Activated naive CD8-positive, alpha-beta T cell treated with anti-CD3 and anti-CD28 coated beads, Interleukin-2, amount 10 ng/mL, durations not matched to agents 7 days and 5 days (primary cell): ENCODE measurements around the gene LYPD6B. TPM values are rescaled to one million over a fixed set of nuclear protein-coding genes. Genes with fewer than 3 reads are reported as not detected.

ENCODE experiments used
- ATAC-seq: fragments of 150-1000 bp; cut with Tn5 transposase; one replicate; pipeline ENCODE4 v1.10.0; 2021; ENCODE audit warnings: low read depth, moderate library complexity
- POLR2A ChIA-PET: fragments of 350-600 bp; sonication (Branson Sonifier 250); formaldehyde crosslinking; loops from one replicate; lab custom pipeline; 2021; ENCODE audit warnings: antibody characterized with exemption; lab: Charles Lee
- DNase-seq: peaks from one replicate; pipeline ENCODE4 v3.0.0; 2021
- H3K27ac Mint-ChIP-seq: one replicate; pipeline ENCODE4 v1.8.0; 2022; ENCODE audit warnings: mild to moderate bottlenecking, mixed read lengths
- H3K27me3 Mint-ChIP-seq: one replicate; pipeline ENCODE4 v1.8.0; 2022; ENCODE audit warnings: mild to moderate bottlenecking, moderate library complexity, mixed read lengths
- H3K36me3 Mint-ChIP-seq: one replicate; pipeline ENCODE4 v1.8.0; 2021; ENCODE audit warnings: mild to moderate bottlenecking, mixed read lengths
- H3K4me1 Mint-ChIP-seq: one replicate; pipeline ENCODE4 v1.8.0; 2021; ENCODE audit warnings: mixed read lengths
- H3K4me3 Mint-ChIP-seq: one replicate; pipeline ENCODE4 v1.8.0; 2022; ENCODE audit warnings: mild to moderate bottlenecking, moderate library complexity, mixed read lengths
- H3K9me3 Mint-ChIP-seq: one replicate; pipeline ENCODE4 v1.8.0; 2021; ENCODE audit warnings: mixed read lengths
- total RNA-seq, 2 experiments: library from RNA; stranded (reverse); gene quantifications; one replicate each; pipeline ENCODE4 v1.2.3, GENCODE V29; 2021

Gene LYPD6B
- not detected for total RNA-seq

DNA sequence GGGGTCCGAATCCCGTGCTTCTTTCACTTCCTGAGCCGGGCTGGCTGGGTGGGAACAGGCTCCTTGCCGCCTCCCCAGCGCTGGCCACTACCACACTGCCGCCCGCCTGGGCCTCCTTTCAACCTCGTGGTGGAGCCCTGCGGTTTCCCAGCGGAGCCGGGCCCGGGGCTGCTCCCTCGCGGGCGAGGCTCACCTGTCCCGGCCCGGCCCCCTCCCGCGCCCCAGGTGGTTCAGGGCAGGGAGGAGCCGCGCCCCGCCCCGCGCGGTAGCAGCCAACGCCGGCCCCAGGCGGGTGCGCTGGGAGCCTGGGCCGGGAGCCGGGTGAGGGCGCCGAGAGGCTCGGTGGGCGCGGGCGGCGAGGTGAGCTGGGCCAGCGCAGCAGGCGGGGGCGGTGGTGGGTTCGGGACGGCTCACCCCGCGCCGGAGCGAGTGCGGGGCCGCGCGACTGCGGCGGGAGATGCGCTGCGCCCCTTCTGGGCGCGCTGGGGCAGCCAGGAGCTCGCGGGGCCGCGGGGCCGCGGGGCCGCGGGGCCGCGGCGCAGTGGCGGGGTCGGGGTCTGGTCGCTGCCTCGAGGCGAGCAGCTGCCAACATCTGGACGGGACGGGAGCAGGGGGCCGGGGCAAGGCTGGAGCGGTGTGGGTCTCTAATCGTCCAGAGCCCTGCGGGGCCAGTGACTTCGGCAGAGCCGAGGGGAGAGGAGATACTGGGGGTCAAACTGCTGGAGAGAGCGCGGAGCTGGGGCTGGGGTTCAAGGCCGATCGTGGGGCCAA lies at the start of gene LYPD6B:
LYPD6B (plus strand) TSS at position 258 of the 771 bp plus-strand sequence. CDS start 92,250 bp downstream, outside the sequence.
- Mint-ChIP-seq H3K27me3 (peaks cover 54% of the 10 kb centered on the region), H3K4me1 (no peaks in the 10 kb centered on the region), H3K36me3 (no peaks in the 10 kb centered on the region), H3K9me3 (no peaks in the 10 kb centered on the region), H3K27ac (no peak within 1 kb of the TSS), H3K4me3 (peak within 1 kb of the TSS; percentile 39)
- POLR2A ChIA-PET, result no interaction called here
- peak; percentile 64 for ATAC-seq
- DNase-seq, result no peak

- no peak overlapping the region for H3K4me3 Mint-ChIP-seq
These were observed 48.5 kb upstream of the LYPD6B start for GRCh38 chr2:148989882-148990493.

GRCh38 chr2:148990968-148991367 lies 47.5 kb upstream of the LYPD6B start:
- Mint-ChIP-seq H3K36me3 (peaks cover 6% of the 10 kb centered on the region), H3K9me3 (no peaks in the 10 kb centered on the region), H3K27me3 (no peaks in the 10 kb centered on the region), H3K27ac (no peak overlapping the region), H3K4me3 (no peak overlapping the region), H3K4me1 (peaks cover 5% of the 10 kb centered on the region)
- DNase-seq (no peak), ATAC-seq (no peak)
- POLR2A ChIA-PET, result no interaction called here

More at GRCh38 chr2:148989882-148990493, 48.5 kb upstream of the LYPD6B start:
- Mint-ChIP-seq H3K9me3 (no peaks in the 10 kb centered on the region), H3K27ac (no peak overlapping the region), H3K27me3 (no peaks in the 10 kb centered on the region), H3K36me3 (peaks cover 6% of the 10 kb centered on the region), H3K4me1 (peaks cover 5% of the 10 kb centered on the region)
- DNase-seq (no peak), ATAC-seq (no peak)
- POLR2A ChIA-PET, result no interaction called here

DNA sequence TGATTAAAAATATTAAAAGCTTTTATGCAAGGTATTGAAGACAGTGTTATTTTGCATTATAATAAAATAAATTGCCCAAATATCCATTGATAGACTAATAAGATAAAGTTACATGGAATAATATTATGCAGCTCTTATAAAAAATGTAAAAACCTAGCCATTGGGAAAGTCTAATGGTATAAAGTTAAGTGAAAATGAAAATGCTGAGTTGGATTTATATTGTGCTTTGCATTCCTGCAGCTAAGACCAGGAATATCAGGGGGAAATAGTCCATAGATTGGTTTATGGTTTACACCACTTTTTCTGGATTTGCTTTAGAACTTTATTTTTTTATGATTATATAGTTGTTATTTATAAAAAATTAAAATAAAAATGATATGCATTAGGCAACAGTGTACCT lies 46.1 kb upstream of the LYPD6B start:
- POLR2A ChIA-PET, result no interaction called here
- peaks cover 6% of the 10 kb centered on the region for H3K36me3 Mint-ChIP-seq
- H3K4me3 Mint-ChIP-seq, result no peak overlapping the region
- H3K27me3 Mint-ChIP-seq, result no peaks in the 10 kb centered on the region
- ATAC-seq (no peak), DNase-seq (no peak)
- no peaks in the 10 kb centered on the region for H3K9me3 Mint-ChIP-seq
- no peak overlapping the region for H3K27ac Mint-ChIP-seq
- peaks cover 5% of the 10 kb centered on the region for H3K4me1 Mint-ChIP-seq

DNA sequence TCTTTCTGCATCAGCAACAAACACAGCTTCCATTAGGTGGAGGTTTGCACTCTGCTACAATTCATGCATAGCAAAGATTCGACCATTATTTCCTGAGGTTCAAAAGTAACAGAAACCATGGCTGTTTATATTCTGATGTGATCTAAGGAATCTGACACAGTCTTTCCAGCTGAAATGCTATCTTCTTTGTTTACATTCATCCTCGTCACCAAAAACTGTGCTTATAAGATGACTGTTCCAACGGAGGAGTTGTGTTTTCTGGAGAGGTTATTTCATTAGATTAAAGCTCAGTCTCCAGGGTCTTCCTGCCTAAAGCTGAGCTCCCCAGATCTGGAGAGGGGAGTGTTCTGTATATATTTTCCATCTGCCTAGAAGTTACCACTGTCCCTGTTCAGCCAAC lies 45.1 kb upstream of the LYPD6B start:
- Mint-ChIP-seq H3K4me3 (no peak overlapping the region), H3K36me3 (peaks cover 6% of the 10 kb centered on the region), H3K9me3 (no peaks in the 10 kb centered on the region), H3K27me3 (no peaks in the 10 kb centered on the region), H3K27ac (no peak overlapping the region), H3K4me1 (peaks cover 3% of the 10 kb centered on the region)
- no peak for ATAC-seq
- POLR2A ChIA-PET, result interaction anchor here (0.5 kb wide), 1 partner anchor 1148 kb away, joined by 5 read pairs; the partner anchor contains the start of gene ACVR2A
- DNase-seq, result no peak

DNA sequence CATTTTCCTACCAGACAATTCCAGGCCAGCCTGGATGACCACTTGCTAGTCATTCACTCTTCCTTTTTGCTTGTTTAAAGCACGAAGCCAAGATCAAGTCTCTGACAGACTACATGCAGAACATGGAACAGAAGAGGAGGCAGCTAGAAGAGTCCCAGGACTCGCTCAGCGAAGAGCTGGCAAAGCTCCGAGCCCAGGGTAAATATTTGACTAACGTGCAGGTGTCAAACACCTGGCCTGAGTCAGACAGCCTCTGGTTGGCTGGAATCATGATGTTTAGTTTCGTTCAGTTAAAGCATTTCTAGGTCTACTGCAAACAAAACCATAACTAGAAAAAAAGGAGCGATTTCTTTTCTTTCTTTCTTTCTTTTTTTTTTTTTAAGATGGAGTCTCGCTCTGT lies 44.2 kb upstream of the LYPD6B start:
- H3K36me3 Mint-ChIP-seq, result peaks cover 6% of the 10 kb centered on the region
- POLR2A ChIA-PET, result no interaction called here
- no peak overlapping the region for H3K27ac Mint-ChIP-seq
- no peaks in the 10 kb centered on the region for H3K9me3 Mint-ChIP-seq
- ATAC-seq, result no peak
- no peaks in the 10 kb centered on the region for H3K27me3 Mint-ChIP-seq
- peaks cover 3% of the 10 kb centered on the region for H3K4me1 Mint-ChIP-seq
- no peak for DNase-seq
- no peak overlapping the region for H3K4me3 Mint-ChIP-seq

DNA sequence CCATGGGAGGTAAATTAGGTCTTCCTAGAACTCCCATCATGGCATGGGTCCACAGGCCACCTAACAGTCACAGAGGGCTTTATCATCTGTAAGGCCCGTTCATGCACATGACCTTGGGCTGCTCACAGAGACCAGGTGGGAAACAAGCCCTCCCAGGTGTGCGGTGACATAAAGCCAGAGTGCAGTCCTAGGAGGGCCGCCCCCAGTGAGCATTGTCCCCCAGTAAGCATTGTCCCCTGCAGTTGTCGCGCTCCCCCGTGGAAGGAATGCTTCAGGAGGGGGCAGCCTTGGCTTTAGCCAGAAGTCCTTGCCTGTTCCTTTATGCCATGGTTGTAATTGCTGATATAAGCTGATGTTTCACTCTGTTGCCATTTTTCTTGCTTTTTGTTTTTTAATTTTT lies 41.7 kb upstream of the LYPD6B start:
- H3K27ac Mint-ChIP-seq, result no peak overlapping the region
- POLR2A ChIA-PET, result no interaction called here
- no peak for DNase-seq
- peaks cover 6% of the 10 kb centered on the region for H3K36me3 Mint-ChIP-seq
- no peaks in the 10 kb centered on the region for H3K27me3 Mint-ChIP-seq
- no peak overlapping the region for H3K4me3 Mint-ChIP-seq
- no peak for ATAC-seq
- no peaks in the 10 kb centered on the region for H3K9me3 Mint-ChIP-seq
- H3K4me1 Mint-ChIP-seq, result no peaks in the 10 kb centered on the region

- no peaks in the 10 kb centered on the region for H3K4me1 Mint-ChIP-seq
- H3K27me3 Mint-ChIP-seq, result no peaks in the 10 kb centered on the region
- H3K27ac Mint-ChIP-seq, result no peak overlapping the region
- peaks cover 10% of the 10 kb centered on the region for H3K36me3 Mint-ChIP-seq
- H3K9me3 Mint-ChIP-seq, result no peaks in the 10 kb centered on the region
- H3K4me3 Mint-ChIP-seq, result no peak overlapping the region
- ATAC-seq (no peak), DNase-seq (no peak)
- POLR2A ChIA-PET, result no interaction called here
These were observed 40.2 kb upstream of the LYPD6B start for GRCh38 chr2:148998165-148998830.

DNA sequence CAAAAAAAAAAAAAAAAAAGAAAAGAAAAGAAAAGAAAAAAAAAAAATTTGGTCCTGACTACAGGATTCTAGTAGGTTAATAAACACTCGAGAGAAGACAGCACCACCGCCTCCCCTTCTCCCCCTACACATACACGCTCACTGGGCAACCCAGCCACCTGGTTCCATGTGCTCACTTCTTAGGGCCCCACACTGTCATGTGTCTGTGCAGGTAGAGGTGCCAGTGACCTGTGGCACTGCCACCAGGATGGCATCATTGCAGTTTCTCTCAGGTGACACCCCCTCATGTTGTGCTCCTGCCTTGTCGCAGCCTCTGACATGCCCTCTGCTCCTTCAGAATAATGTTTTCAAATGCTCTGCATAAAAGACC lies 39.7 kb upstream of the LYPD6B start:
- H3K9me3 Mint-ChIP-seq, result no peaks in the 10 kb centered on the region
- POLR2A ChIA-PET, result no interaction called here
- no peak overlapping the region for H3K4me3 Mint-ChIP-seq
- ATAC-seq (no peak), DNase-seq (no peak)
- H3K4me1 Mint-ChIP-seq, result no peaks in the 10 kb centered on the region
- peaks cover 8% of the 10 kb centered on the region for H3K36me3 Mint-ChIP-seq
- no peaks in the 10 kb centered on the region for H3K27me3 Mint-ChIP-seq
- no peak overlapping the region for H3K27ac Mint-ChIP-seq

GRCh38 chr2:148999451-148999921 lies 39.0 kb upstream of the LYPD6B start:
- no peaks in the 10 kb centered on the region for H3K9me3 Mint-ChIP-seq
- POLR2A ChIA-PET, result no interaction called here

GRCh38 chr2:149000158-149000938 lies 38.2 kb upstream of the LYPD6B start:
- Mint-ChIP-seq H3K4me3 (no peak overlapping the region), H3K4me1 (no peaks in the 10 kb centered on the region), H3K9me3 (no peaks in the 10 kb centered on the region), H3K27me3 (no peaks in the 10 kb centered on the region), H3K36me3 (peaks cover 4% of the 10 kb centered on the region), H3K27ac (no peak overlapping the region)
- ATAC-seq (no peak), DNase-seq (no peak)
- POLR2A ChIA-PET, result interaction anchor here (0.6 kb wide), 1 partner anchor 21 kb away, joined by 6 read pairs; no protein-coding TSS in a partner anchor

More at GRCh38 chr2:148999451-148999921, 39.0 kb upstream of the LYPD6B start:
- DNase-seq (no peak), ATAC-seq (no peak)
- H3K27ac Mint-ChIP-seq, result no peak overlapping the region
- H3K4me1 Mint-ChIP-seq, result no peaks in the 10 kb centered on the region
- H3K4me3 Mint-ChIP-seq, result no peak overlapping the region
- no peaks in the 10 kb centered on the region for H3K27me3 Mint-ChIP-seq
- peaks cover 7% of the 10 kb centered on the region for H3K36me3 Mint-ChIP-seq

GRCh38 chr2:149001496-149001895 lies 37.0 kb upstream of the LYPD6B start:
- DNase-seq (no peak), ATAC-seq (no peak)
- Mint-ChIP-seq H3K36me3 (peaks cover 4% of the 10 kb centered on the region), H3K9me3 (no peaks in the 10 kb centered on the region), H3K4me3 (no peak overlapping the region), H3K27me3 (no peaks in the 10 kb centered on the region), H3K4me1 (no peaks in the 10 kb centered on the region), H3K27ac (no peak overlapping the region)
- POLR2A ChIA-PET, result interaction anchor here (0.6 kb wide), 1 partner anchor 20 kb away, joined by 6 read pairs; no protein-coding TSS in a partner anchor

GRCh38 chr2:149002378-149002890 lies 36.1 kb upstream of the LYPD6B start:
- no peak overlapping the region for H3K27ac Mint-ChIP-seq
- POLR2A ChIA-PET, result no interaction called here
- no peaks in the 10 kb centered on the region for H3K4me1 Mint-ChIP-seq
- peaks cover 4% of the 10 kb centered on the region for H3K36me3 Mint-ChIP-seq
- ATAC-seq (no peak), DNase-seq (no peak)
- H3K4me3 Mint-ChIP-seq, result no peak overlapping the region
- H3K27me3 Mint-ChIP-seq, result no peaks in the 10 kb centered on the region
- no peaks in the 10 kb centered on the region for H3K9me3 Mint-ChIP-seq
